GM19193 (cell line): ENCODE data around the gene LRFN2.

Experiments
- POLR2A ChIP-seq: IDR thresholded peaks from 4 replicates; pipeline ENCODE4 v1.6.1; 2011; ENCODE audit not compliant: insufficient read depth, insufficient read length; ENCODE audit errors: extremely low read depth

LRFN2 gene

DNA sequence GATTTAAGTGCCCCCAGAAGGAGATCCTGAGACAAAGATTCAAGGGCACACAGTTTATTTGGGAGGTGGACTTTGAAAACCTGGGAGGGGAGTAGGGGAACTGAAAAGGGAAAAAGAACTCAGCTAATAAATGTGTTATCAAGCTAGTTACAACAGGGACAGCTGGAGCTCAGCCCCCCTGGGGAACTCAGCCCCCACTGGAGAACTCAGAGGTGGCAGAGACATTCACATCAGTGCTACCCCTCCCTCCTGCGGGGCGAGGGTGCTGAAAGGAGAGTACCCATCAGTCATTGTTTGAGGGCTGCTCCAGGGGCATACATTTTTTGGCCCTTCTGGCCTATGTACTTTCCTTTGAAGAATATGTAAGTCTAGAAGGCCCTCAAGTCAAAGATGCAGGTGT lies 101.4 kb downstream of the LRFN2 start:
- no peak for TF ChIP-seq POLR2A

DNA sequence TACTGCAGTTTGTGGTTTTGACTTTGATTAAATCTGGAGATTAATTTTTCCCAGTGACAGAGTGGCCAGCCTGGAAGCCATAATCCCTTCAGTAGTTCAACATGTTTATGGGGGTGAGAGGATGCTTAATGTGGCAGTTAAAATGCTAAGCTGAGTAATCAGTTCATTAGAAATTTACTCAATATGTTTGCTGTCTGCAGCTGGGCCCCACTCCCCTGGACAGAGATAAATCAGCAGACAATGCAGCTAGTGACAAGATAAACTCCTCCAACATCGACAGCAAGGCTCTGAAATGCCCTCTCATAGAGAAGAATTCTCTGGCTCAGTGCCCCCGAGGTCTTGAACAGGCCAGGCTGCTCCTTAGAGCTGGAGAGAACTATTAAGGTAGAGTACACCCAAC lies 101.9 kb downstream of the LRFN2 start:
- no peak for TF ChIP-seq POLR2A

DNA sequence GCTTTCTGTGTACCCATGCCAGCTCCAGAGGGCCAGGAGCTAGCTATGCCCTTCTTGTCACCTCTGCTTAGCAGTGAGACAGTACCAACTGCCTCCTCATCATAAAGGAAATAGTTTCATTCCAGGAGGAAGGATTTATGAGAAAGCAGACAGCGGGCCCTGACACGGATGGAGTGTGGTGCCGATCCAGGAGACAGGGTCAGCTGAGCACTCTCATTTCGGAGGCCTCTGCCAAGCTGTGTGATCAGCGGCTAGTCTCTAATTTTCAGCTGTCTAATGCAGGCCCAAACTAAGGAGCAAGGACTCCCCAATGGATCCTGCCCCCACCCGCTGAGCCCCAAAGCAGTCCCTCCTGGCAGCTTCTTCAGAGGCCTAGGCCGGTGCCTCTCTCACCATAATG lies 103.1 kb downstream of the LRFN2 start:
- no peak for TF ChIP-seq POLR2A

DNA sequence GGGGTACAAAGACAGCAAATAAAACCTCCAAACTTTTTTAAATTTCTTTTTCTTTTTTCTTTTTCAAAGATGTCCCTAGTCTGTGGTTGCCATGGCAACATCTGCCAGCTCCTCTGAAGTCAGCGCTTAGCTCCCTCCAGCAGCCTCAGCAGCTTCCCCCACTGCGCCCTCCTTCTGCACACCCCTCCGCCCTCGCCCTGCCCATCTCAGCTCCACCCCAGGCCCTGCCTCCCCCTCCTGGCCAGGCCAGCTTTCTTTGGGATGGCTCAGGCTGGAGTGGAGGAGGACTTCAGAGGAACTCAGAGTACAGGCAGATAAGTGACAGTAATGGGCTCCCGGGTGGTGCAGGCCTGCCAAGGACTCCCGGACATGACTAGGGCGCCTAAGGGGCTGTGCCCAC lies 104.6 kb downstream of the LRFN2 start:
- TF ChIP-seq POLR2A: no peak

DNA sequence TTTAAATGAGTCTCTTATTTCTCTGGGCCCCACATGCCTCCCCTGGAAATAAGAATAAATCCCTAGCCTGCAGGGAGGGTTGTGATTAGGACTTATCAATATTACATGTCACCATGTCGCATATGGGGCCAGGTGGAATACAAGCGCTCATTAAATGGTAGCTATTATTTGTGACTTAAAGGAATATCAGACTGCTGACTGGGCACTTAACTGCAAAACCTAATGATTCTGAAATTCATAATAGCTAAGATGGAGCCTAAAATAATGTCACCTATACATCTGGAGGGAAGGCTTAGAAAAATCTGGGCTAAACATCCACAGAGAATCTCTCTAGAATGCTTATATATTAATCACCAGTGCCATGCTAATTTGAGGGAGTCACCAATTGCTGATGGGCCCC lies 106.5 kb downstream of the LRFN2 start:
- TF ChIP-seq POLR2A: no peak

DNA sequence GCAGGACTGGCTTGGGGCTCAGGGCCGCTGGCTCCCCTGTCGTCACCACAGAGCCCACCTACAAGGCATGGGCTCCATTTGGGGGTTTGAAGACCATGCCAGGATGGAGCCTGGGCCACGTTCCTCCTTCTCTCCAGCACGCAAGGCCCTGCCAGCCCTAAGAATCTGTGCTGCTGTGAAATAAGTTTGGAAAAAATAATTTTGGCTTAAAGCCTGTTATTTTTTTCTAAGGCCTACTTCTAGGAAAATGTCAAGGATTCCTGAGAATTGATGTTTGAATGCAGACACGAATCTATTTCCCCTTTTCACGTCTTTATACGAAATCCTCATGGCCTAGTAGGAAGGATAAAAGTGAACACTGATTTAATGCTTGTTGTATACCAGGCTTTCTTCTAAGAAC lies 107.5 kb downstream of the LRFN2 start:
- no peak for TF ChIP-seq POLR2A

DNA sequence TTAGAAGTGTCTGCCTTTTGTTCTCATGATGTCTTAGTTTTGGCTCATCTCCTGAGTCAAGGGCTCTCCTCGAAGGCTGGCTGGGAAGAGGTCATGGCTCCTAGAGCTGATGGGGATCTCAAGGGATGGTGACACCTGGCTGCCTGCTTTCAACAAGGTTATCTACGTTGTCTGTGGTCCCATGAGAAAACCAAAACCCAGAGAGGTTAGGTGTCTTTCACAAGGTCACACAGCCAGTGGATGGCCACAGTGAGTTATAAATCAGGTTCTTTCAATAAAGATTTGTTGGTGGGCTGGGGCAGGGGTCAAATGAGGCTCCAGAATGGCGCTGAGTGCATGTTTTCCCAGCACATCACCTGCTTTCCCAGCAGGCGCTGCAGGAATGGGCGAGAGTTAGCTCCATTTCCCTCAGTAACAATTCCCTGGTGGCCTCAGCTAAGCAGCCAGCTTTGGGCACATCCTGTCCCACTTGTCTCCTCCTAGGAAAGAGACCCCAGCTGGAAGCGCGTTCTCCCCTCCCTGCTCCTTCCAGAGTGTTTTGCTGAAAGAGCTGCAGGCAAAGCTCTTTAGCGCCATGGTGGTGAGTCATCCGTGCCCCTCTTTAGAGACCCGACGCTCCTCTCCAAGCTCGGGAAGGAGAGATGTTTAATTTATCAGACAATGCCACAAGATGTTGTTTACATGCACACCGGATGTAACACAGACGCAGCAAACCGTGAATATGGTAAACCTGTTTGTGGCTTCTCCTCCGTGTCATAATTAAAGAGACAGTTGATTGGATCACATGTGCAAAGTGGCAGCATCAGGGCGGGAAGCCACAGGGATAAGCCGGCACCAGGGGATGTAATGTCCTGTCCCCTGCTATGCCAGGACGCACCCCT lies 109.7 kb downstream of the LRFN2 start:
- TF ChIP-seq POLR2A: no peak

DNA sequence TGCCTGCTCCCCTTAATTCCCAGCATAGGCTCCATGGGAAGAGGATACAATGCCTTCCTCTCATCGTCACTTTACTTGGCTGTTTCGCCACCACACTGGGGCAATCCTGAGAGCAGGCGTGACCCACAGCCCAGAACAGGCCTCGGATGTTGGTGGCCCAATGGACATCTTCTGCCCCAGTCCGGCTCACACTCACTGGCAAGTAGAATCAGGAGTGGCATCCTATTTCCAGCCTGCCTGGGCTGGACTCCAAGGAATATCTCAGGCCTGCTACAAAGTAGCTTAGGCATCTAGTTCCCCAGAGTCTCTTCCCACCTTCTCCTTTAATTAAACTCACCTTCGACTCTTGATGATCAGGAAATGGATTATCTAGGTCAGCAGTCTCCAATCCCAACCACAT lies 110.5 kb downstream of the LRFN2 start:
- no peak for TF ChIP-seq POLR2A

DNA sequence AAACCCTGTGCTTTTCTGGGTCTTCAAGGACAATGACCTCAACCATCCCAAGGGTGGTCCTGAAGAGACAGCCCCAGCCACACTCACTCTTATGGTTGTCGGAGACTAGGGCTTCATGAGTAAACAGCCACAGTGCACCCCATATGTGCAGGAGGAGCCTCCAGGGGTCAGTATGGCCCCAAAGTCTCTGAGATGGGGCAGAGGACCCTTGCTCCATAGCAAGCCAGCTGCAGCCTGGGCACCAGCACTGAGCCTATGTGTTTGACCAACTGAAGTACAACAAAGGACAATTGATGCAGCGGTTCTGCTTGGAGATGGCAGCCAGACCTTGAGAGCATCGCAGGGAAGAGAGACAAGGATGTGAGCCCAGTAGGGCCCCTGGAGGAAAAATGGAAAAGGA lies 112.2 kb downstream of the LRFN2 start:
- TF ChIP-seq POLR2A: no peak

DNA sequence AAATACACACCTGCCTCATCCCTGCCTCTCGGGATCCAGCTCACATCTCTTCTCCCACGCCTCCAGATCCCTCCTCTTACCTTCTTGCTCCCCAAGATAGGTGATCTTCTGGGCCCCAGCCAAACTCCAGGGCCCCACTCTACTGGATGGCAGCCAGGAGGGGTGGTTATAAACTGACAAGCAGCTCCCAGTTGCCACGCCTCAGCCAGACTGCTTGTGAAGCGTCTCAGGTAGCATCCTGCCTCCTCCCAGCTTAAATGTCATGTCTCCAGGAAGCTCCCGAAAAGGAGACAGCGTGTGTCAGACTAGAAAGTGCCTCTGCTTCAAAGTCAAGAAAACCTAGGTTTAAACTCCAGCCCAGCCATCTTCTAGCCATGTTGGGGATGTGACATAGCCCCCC lies 114.1 kb downstream of the LRFN2 start:
- TF ChIP-seq POLR2A: no peak

DNA sequence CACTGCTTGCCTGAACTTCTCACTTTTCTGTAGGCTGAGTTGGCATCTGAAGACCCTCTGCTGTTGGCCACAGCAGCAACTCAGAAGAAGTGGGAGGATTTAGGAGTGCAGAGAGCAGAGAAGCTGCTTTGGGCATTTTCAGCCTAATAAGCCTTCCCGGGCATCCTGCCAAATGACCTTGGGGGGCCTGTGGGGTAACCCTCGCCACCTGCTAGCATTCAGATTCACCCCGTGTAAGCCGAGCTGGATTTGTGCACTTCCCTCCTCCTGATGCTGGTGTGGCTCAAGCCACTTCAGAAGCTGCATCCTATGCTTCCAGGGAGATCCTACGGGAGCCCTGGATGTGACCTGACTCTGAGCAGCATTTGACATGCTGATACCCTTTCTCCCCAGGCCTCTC lies 114.8 kb downstream of the LRFN2 start:
- no peak for TF ChIP-seq POLR2A

DNA sequence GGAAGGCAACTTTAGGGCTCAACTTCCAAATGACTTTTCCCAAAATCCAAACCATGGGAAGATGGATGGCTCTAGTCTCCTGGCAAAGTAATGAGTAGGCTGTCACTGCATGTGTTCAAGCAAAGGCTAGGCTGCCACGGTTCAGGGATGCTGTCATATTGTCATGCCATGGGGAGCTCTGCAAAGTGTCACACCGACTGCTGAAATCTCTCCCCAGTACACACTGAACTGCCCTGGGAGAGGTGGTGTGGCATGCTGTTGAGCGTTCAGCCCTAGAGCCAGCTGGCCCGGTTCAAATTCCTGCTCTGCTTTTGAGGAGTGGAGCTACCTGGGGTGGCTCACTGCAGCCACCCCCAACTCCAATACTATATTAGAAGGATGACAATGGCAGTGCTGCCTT lies 115.9 kb downstream of the LRFN2 start:
- TF ChIP-seq POLR2A: no peak

DNA sequence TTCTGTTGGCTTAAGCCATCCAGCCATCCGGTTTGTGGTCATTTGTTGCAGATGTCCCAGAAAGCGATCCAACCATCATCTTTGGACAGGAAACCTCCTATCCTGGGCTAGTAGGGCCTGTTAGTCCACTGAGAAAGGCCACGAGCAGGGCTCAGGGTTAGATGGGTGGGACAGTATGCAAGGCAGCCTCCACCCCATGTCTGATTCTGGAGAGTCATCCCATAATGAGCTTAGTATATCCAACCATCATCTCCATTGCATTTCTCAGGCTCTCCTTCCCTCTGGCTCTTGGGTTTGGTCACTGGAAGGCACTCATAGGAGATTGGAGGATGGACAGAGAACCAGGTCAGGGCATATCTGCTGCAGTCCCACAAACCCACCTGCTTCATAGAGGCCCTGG lies 117.8 kb downstream of the LRFN2 start:
- no peak for TF ChIP-seq POLR2A

DNA sequence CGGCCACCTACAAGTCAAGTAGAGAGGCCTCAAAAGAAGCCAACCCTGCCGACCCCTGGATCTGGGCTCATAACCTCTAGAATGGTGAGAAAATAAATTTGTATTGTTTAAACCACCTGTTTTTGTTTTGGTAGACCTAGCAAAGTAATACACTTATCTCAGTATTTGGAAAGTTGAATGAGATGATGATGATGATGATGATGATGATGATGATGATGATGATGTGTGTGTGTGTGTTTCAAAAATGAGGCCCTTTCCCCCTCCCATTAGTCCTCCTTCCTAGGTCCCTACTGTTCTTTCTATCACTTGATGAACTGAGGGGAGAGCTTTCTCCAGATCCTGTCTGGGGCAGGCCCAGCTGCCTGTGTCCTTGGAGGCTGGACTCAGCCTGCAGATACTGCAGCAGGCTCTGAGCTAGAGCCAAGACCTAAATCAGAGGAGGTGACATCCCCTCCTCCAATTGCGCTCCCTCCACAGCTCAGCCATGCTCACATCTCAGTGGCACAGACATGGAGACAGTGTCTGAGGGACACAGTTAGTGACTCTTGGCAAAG lies 120.1 kb downstream of the LRFN2 start:
- no peak for TF ChIP-seq POLR2A

DNA sequence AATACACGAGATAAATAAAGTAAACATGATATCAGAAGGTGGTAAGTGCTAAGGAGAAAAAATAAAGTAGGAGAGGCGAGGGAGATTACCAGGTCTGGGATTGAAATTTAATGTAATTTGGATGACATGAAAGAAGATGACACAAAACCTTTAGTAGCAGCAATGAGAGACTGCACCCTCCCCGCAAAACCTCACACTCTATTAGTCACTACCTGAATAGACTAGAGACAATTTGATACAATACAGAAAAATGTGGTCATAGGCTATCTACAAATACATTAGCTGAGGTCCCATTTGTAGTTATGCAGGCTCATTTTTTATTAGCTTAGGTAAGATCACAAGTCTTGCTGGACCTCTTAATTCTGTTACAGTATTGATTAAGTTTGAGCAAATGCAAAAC lies 125.5 kb downstream of the LRFN2 start:
- TF ChIP-seq POLR2A: no peak

DNA sequence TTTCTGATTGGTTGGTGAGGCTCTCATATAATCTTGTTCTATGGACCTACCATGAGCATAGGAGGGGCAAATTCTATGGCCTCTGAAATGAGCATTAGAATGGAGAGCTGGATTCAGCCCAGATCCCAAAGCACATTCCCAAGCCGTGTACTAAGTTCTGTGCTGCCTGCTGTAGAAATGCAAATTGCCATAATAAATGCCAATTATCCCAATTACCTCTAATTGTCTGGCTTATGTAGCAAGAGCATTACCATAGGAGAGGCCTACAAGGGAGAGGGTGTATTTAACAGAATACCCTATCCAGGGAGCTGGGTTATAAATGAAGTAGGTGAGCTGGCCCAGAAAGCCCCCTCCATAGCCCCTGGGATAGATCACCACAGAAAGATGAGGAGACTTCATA lies 126.8 kb downstream of the LRFN2 start:
- no peak for TF ChIP-seq POLR2A
